GM18499 (cell line): ENCODE measurements around the gene CYB5R3.
"Not testable (repeated sequence)": the region's sequence is repeated elsewhere in the genome, so short reads cannot be mapped to it uniquely, and the experiment has no call there.

Source experiments
- ATAC-seq: cut with Tn5 transposase; IDR thresholded peaks from one replicate; pipeline ENCODE4 v1.9.1; 2021; ENCODE audit warnings: moderate number of reproducible peaks; ENCODE audit not compliant: insufficient read depth, unreplicated experiment

The CYB5R3 gene

GRCh38 chr22:42577623-42578240 is 71.5 kb downstream of the CYB5R3 start:
- no peak for ATAC-seq

GRCh38 chr22:42577141-42577540 is 72.1 kb downstream of the CYB5R3 start:
- ATAC-seq = not testable (repeated sequence)

GRCh38 chr22:42575996-42576574 is 73.1 kb downstream of the CYB5R3 start:
- not testable (repeated sequence) for ATAC-seq

GRCh38 chr22:42574468-42574867 is 74.7 kb downstream of the CYB5R3 start:
- not testable (repeated sequence) for ATAC-seq

GRCh38 chr22:42574046-42574445 is 75.1 kb downstream of the CYB5R3 start:
- not testable (repeated sequence) for ATAC-seq

- ATAC-seq = not testable (repeated sequence)
These were observed 78.1 kb downstream of the CYB5R3 start for GRCh38 chr22:42571068-42571467.

GRCh38 chr22:42570580-42570979 is 78.6 kb downstream of the CYB5R3 start:
- ATAC-seq = not testable (repeated sequence)

GRCh38 chr22:42567950-42568349 is 81.2 kb downstream of the CYB5R3 start:
- ATAC-seq = not testable (repeated sequence)
